C4-2B (cell line): ENCODE results near the gene SCYL3.

Experiments used
- H3K27ac ChIP-seq: fragments of 450-650 bp; 2 replicates; pipeline ENCODE4 v1.5.1; 2017
- ZFX ChIP-seq: fragments of 450-650 bp; IDR thresholded peaks from 2 replicates; pipeline ENCODE4 v1.6.1; 2017
- TF ChIP-seq, protein P1 (sequence below): fragments of 450-650 bp; conservative IDR thresholded peaks from 2 replicates; pipeline ENCODE4 v1.5.1; 2017; ENCODE audit warnings: mild to moderate bottlenecking

Gene SCYL3

GRCh38 chr1:169804941-169805340 is 88.8 kb downstream of the SCYL3 start:
- no peak overlapping the region for H3K27ac ChIP-seq
- TF ChIP-seq, protein P1, sequence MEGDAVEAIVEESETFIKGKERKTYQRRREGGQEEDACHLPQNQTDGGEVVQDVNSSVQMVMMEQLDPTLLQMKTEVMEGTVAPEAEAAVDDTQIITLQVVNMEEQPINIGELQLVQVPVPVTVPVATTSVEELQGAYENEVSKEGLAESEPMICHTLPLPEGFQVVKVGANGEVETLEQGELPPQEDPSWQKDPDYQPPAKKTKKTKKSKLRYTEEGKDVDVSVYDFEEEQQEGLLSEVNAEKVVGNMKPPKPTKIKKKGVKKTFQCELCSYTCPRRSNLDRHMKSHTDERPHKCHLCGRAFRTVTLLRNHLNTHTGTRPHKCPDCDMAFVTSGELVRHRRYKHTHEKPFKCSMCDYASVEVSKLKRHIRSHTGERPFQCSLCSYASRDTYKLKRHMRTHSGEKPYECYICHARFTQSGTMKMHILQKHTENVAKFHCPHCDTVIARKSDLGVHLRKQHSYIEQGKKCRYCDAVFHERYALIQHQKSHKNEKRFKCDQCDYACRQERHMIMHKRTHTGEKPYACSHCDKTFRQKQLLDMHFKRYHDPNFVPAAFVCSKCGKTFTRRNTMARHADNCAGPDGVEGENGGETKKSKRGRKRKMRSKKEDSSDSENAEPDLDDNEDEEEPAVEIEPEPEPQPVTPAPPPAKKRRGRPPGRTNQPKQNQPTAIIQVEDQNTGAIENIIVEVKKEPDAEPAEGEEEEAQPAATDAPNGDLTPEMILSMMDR = no peak
- no peak for TF ChIP-seq ZFX

DNA sequence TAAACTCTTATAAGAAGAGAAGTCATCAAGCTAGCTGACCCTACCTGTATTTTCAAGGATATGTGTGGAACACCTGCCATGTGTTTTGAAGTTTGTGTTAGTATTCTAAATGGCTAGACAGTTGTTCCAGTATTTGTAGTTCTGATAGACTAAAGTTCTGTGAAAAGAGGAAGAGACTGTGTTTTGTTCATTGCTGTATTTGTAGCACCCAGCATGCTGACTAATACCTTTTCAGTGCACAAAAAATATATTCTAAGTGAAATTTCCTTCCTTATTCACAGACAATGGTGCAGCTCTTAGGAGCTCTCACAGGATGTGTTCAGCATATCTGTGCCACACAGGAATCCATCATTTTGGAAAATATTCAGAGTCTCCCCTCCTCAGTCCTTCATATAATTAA is 90.8 kb downstream of the SCYL3 start:
- no peak for TF ChIP-seq ZFX
- TF ChIP-seq, protein P1 = no peak
- no peak overlapping the region for H3K27ac ChIP-seq
